Transverse colon (tissue), 4 donors: ENCODE results near the gene EFNA1.

Experiments used
- POLR2AphosphoS5 ChIP-seq, 3 donors: sonication (generic); formaldehyde crosslinking; IDR thresholded peaks; one replicate each; pipeline ENCODE4 v1.6.1; 2016; ENCODE audit warnings: antibody characterized with exemption in 3 of 3
- TF ChIP-seq, protein P1 (sequence below), 5 experiments: fragments of 200-600 bp in 3 of 5; fragments of 450-650 bp in 2 of 5; sonication (generic) in 3 of 5; IDR thresholded peaks; 1 replicate in 2 of 5; 2 replicates in 3 of 5; pipeline ENCODE4 v1.5.1; 2016 to 2017; ENCODE audit warnings: antibody characterized with exemption in 5 of 5, inconsistent platforms in 3 of 5, mild to moderate bottlenecking in 2 of 5, moderate library complexity in 1 of 5

DNA sequence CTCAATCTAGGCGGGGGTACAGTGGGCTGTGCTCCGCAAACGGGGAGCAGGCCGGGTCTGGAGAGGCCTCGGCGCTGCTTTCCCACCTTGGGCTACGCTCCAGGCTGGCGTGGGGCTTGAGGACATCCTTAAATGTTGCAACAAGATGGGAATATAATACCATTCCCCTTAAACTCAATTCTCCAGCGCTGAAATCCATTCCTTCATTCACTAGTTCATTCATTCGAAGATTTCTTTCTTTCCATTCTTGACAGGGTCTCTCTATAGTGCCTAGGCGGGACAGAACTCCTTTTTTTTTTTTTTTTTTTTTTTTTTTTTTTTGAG is 12.9 kb downstream of the EFNA1 start:
- TF ChIP-seq, protein P1, sequence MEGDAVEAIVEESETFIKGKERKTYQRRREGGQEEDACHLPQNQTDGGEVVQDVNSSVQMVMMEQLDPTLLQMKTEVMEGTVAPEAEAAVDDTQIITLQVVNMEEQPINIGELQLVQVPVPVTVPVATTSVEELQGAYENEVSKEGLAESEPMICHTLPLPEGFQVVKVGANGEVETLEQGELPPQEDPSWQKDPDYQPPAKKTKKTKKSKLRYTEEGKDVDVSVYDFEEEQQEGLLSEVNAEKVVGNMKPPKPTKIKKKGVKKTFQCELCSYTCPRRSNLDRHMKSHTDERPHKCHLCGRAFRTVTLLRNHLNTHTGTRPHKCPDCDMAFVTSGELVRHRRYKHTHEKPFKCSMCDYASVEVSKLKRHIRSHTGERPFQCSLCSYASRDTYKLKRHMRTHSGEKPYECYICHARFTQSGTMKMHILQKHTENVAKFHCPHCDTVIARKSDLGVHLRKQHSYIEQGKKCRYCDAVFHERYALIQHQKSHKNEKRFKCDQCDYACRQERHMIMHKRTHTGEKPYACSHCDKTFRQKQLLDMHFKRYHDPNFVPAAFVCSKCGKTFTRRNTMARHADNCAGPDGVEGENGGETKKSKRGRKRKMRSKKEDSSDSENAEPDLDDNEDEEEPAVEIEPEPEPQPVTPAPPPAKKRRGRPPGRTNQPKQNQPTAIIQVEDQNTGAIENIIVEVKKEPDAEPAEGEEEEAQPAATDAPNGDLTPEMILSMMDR (IDR thresholded peaks at IDR 0.05) = no peak
- no peak for TF ChIP-seq POLR2AphosphoS5 (IDR thresholded peaks at IDR 0.05)
